ENCODE data around the gene CUX1.

CUX1 gene

DNA sequence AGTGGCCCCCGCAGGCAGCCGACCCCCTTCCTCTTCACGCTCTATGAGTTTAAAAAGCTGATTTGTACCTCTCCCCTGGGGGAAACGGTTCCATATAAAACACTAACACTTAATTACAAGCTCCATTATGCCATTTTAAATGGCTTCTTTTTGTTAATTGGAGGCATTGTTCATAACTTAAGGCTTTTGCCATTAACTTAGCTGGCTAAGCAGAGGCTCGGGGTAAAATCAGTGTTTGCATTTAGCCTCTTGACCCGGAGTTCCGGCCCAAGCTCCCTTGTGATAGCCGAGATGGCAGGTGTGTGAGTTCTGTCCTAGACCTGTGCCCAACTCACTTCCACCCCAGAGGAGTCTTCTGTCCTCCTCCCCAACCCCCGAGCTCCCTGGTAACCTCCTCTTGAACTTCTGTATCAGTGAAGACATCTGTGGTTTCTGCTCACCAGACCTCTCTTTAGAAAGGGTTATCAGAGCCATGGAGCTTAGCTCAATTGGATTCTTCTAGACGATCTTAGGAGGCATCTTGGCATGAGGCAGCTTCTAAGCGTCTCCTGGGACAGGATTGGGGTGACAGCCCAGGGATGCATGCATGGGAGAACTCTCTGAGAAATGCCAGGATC, 435.0 kb downstream of the CUX1 start:
- Histone ChIP-seq H3K27ac (ENCODE audit: low read length) (no peak overlapping the region), H3K4me3 (ENCODE audit: low read depth in 1 of 2, low read length in 2 of 2) (no peak overlapping the region), H3K9ac (ENCODE audit: low read depth, low read length) (no peak overlapping the region), H3K4me2 (ENCODE audit: insufficient read depth, low read length) (no peak overlapping the region), H3K79me2 (ENCODE audit: insufficient read depth, low read length) (no peaks in the 10 kb centered on the region), H2AFZ (ENCODE audit: low read depth, low read length) (no peak overlapping the region), H3K4me1 (ENCODE audit: insufficient read depth, low read length) (no peaks in the 10 kb centered on the region), H3K36me3 (ENCODE audit: insufficient read depth, low read length) (peaks cover 53% of the 10 kb centered on the region), H3K9me3 (ENCODE audit: insufficient read depth, low read length, severe bottlenecking) (no peaks in the 10 kb centered on the region), H3K27me3 (ENCODE audit: insufficient read depth, low read length, poor library complexity) (no peaks in the 10 kb centered on the region), H4K20me1 (ENCODE audit: insufficient read depth, low read length) (no peaks in the 10 kb centered on the region)
- DNase-seq: no peak
- ATAC-seq (ENCODE audit: insufficient read depth, low read depth): no peak
- no peak for TF ChIP-seq EZH2 (IDR thresholded peaks at IDR 0.05; ENCODE audit: borderline replicate concordance, low read depth, low read length, severe bottlenecking)
- TF ChIP-seq, protein P1, sequence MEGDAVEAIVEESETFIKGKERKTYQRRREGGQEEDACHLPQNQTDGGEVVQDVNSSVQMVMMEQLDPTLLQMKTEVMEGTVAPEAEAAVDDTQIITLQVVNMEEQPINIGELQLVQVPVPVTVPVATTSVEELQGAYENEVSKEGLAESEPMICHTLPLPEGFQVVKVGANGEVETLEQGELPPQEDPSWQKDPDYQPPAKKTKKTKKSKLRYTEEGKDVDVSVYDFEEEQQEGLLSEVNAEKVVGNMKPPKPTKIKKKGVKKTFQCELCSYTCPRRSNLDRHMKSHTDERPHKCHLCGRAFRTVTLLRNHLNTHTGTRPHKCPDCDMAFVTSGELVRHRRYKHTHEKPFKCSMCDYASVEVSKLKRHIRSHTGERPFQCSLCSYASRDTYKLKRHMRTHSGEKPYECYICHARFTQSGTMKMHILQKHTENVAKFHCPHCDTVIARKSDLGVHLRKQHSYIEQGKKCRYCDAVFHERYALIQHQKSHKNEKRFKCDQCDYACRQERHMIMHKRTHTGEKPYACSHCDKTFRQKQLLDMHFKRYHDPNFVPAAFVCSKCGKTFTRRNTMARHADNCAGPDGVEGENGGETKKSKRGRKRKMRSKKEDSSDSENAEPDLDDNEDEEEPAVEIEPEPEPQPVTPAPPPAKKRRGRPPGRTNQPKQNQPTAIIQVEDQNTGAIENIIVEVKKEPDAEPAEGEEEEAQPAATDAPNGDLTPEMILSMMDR (IDR thresholded peaks at IDR 0.05; ENCODE audit: borderline replicate concordance, extremely low read depth, low read length, poor library complexity, severe bottlenecking): no peak

DNA sequence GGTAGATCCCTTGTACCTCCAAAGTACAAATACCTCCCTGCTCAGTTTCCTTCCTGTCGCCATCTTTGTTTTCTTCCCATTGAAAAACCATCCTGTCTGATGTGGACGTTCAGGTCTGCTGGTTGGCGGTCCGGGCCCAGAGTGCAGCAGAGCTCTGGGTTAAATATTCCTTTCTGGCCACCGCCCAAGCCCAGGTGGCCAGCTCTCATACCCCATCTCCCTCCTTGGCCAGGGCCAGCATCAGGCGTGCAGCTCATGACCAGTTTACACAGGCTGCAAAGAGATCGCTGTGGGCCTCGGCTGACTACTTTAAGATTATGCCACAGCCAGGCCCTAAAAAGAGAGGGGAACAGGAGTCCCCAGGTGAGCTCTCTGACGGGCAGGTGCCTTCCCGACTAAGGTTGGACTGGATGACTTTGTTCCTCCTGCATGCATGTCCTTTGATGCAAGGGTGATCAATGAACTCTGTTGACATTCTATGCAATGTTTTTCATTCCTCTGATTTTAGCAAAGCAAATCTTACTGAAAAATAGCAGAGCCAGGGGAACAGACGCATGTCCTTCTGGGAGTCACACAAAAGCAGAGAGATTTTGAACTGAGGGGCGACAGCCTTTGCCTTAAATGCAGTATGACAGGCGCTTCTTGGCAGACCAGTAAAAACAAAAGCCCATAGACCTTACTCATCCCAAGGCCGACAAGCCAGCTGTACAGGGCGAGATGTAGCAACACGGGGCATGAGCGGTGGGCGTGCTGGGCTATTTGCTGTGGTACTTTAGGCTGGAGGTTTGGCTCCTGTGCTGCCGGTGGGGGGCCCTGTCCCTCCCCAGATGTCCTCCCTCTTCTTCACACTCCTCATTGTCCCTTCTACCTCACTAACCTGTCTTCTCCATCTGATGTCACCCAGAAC, 435.9 kb downstream of the CUX1 start:
- no peak for DNase-seq
- no peaks in the 10 kb centered on the region for H3K4me1 ChIP-seq (ENCODE audit: insufficient read depth, low read length)
- no peaks in the 10 kb centered on the region for H3K9me3 ChIP-seq (ENCODE audit: insufficient read depth, low read length, severe bottlenecking)
- H3K79me2 ChIP-seq (ENCODE audit: insufficient read depth, low read length): no peaks in the 10 kb centered on the region
- H3K9ac ChIP-seq (ENCODE audit: low read depth, low read length): no peak overlapping the region
- TF ChIP-seq, protein P1 (IDR thresholded peaks at IDR 0.05; ENCODE audit: borderline replicate concordance, extremely low read depth, low read length, poor library complexity, severe bottlenecking): no peak
- TF ChIP-seq EZH2 (IDR thresholded peaks at IDR 0.05; ENCODE audit: borderline replicate concordance, low read depth, low read length, severe bottlenecking): no peak
- H3K27me3 ChIP-seq (ENCODE audit: insufficient read depth, low read length, poor library complexity): no peaks in the 10 kb centered on the region
- H3K4me2 ChIP-seq (ENCODE audit: insufficient read depth, low read length): no peak overlapping the region
- no peak overlapping the region for H3K4me3 ChIP-seq (ENCODE audit: low read depth in 1 of 2, low read length in 2 of 2)
- H3K27ac ChIP-seq (ENCODE audit: low read length): no peak overlapping the region
- ATAC-seq (ENCODE audit: insufficient read depth, low read depth): no peak
- H3K36me3 ChIP-seq (ENCODE audit: insufficient read depth, low read length): peaks cover 44% of the 10 kb centered on the region
- no peaks in the 10 kb centered on the region for H4K20me1 ChIP-seq (ENCODE audit: insufficient read depth, low read length)
- H2AFZ ChIP-seq (ENCODE audit: low read depth, low read length): no peak overlapping the region

DNA sequence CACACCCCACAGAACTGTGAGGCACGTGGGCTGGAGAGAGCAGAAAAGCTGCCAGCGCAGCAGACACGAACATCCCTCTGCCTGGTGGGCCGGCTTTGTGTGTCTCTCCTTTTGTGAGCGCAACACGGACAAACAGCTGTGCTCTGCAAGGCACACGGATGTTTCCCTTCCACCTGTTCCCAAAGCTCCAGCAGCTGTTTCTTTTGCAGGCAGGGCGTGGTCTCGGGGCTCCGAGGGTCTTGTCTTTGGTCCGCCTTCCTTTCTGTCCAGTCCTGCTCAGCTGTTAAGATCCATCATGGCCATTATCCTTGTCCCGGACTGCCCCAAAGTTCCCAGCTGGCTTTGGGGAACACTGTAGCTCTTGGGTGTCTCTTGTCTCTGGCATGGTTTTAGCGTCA, 436.5 kb downstream of the CUX1 start:
- no peaks in the 10 kb centered on the region for H3K4me1 ChIP-seq (ENCODE audit: insufficient read depth, low read length)
- H3K79me2 ChIP-seq (ENCODE audit: insufficient read depth, low read length): no peaks in the 10 kb centered on the region
- TF ChIP-seq, protein P1 (IDR thresholded peaks at IDR 0.05; ENCODE audit: borderline replicate concordance, extremely low read depth, low read length, poor library complexity, severe bottlenecking): no peak
- no peak for TF ChIP-seq EZH2 (IDR thresholded peaks at IDR 0.05; ENCODE audit: borderline replicate concordance, low read depth, low read length, severe bottlenecking)
- no peak overlapping the region for H3K27ac ChIP-seq (ENCODE audit: low read length)
- H2AFZ ChIP-seq (ENCODE audit: low read depth, low read length): no peak overlapping the region
- no peaks in the 10 kb centered on the region for H4K20me1 ChIP-seq (ENCODE audit: insufficient read depth, low read length)
- no peak for ATAC-seq (ENCODE audit: insufficient read depth, low read depth)
- no peak for DNase-seq
- H3K9ac ChIP-seq (ENCODE audit: low read depth, low read length): no peak overlapping the region
- H3K4me3 ChIP-seq (ENCODE audit: low read depth in 1 of 2, low read length in 2 of 2): no peak overlapping the region
- H3K27me3 ChIP-seq (ENCODE audit: insufficient read depth, low read length, poor library complexity): no peaks in the 10 kb centered on the region
- H3K36me3 ChIP-seq (ENCODE audit: insufficient read depth, low read length): peaks cover 42% of the 10 kb centered on the region
- H3K9me3 ChIP-seq (ENCODE audit: insufficient read depth, low read length, severe bottlenecking): no peaks in the 10 kb centered on the region
- no peak overlapping the region for H3K4me2 ChIP-seq (ENCODE audit: insufficient read depth, low read length)
